Activated CD4-positive, alpha-beta T cell treated with anti-CD3 and anti-CD28 coated beads, Interleukin-2, amount 10 ng/mL, durations not matched to agents 7 days and 5 days (primary cell): ENCODE measurements around the gene OPCML. TPM values are rescaled to one million over a fixed set of nuclear protein-coding genes. Genes with fewer than 3 reads are reported as not detected.

Experiments used
- CTCF ChIA-PET: fragments of 350-600 bp; sonication (Branson Sonifier 250); formaldehyde crosslinking; loops from one replicate; lab custom pipeline; 2021; ENCODE audit warnings: antibody characterized with exemption; lab: Charles Lee
- POLR2A ChIA-PET: fragments of 350-600 bp; sonication (Branson Sonifier 250); formaldehyde crosslinking; loops from one replicate; lab custom pipeline; 2021; ENCODE audit warnings: antibody characterized with exemption; lab: Charles Lee
- DNase-seq: peaks from one replicate; pipeline ENCODE4 v3.0.0-alpha.2; 2020
- H3K27ac Mint-ChIP-seq: one replicate; pipeline ENCODE4 v1.8.0; 2021; ENCODE audit warnings: mild to moderate bottlenecking, moderate library complexity, mixed read lengths
- H3K27me3 Mint-ChIP-seq: one replicate; pipeline ENCODE4 v1.8.0; 2021; ENCODE audit warnings: mixed read lengths
- H3K36me3 Mint-ChIP-seq: one replicate; pipeline ENCODE4 v1.8.0; 2021; ENCODE audit warnings: low read depth, mixed read lengths
- H3K4me1 Mint-ChIP-seq: one replicate; pipeline ENCODE4 v1.8.0; 2021; ENCODE audit warnings: mixed read lengths
- H3K4me3 Mint-ChIP-seq: one replicate; pipeline ENCODE4 v1.8.0; 2021; ENCODE audit warnings: mild to moderate bottlenecking, moderate library complexity, mixed read lengths
- H3K9me3 Mint-ChIP-seq: one replicate; pipeline ENCODE4 v1.8.0; 2021; ENCODE audit warnings: mixed read lengths
- total RNA-seq, 2 experiments: library from RNA; stranded (reverse); gene quantifications; one replicate each; pipeline ENCODE4 v1.2.3, GENCODE V29; 2021

The OPCML gene
- total RNA-seq, 2 experiments from 2014 or later = not detected

DNA sequence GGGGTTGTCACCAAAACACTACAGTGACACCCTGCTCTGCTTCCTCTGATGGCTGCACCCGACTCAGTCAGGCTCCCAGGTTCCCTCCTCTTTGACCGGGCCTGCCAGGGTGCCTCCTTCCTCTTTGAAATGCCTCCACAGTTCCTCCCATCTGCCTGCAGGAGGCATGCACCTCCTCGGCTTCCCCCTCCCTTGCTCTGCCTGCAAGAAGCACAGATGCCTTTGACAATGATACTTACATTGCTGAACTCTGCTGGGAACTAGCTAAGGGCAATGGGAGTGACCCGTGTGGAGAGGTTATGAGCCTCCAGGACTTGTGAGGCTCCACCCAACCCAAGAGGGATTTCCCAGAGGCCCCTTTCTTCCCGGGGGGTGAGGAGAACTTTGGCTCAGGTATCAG is 674.1 kb downstream of the OPCML start:
- H3K27ac Mint-ChIP-seq = no peak overlapping the region
- no peak overlapping the region for H3K4me3 Mint-ChIP-seq
- POLR2A ChIA-PET = no interaction called here
- no peak for DNase-seq
- H3K4me1 Mint-ChIP-seq = no peaks in the 10 kb centered on the region
- no peaks in the 10 kb centered on the region for H3K27me3 Mint-ChIP-seq
- CTCF ChIA-PET = no interaction called here
- no peaks in the 10 kb centered on the region for H3K36me3 Mint-ChIP-seq
- peaks cover 4% of the 10 kb centered on the region for H3K9me3 Mint-ChIP-seq

DNA sequence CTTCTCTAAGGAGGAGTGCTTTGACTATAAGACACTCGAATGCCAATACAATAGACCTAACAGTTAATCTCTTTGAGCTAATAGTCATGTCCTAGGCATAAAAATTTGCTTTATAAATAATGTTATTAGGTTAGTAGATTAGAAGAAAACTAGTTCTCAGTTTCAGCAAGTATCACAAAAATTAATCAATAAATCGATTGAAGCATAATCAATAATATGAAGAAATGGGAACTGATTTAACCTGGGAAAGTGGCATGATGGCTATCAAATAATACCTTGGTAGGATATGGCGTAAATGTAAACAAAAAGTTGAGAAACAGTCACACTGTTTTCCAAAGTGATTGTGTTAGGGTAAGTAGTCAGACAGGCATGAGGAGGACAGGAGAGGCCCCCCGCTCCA is 676.3 kb downstream of the OPCML start:
- peaks cover 4% of the 10 kb centered on the region for H3K9me3 Mint-ChIP-seq
- H3K36me3 Mint-ChIP-seq = no peaks in the 10 kb centered on the region
- DNase-seq = no peak
- no peaks in the 10 kb centered on the region for H3K4me1 Mint-ChIP-seq
- CTCF ChIA-PET = interaction anchor here (1.1 kb wide), 1 partner anchor 13 kb away, joined by 3 read pairs; no protein-coding TSS in a partner anchor
- no peak overlapping the region for H3K27ac Mint-ChIP-seq
- H3K27me3 Mint-ChIP-seq = no peaks in the 10 kb centered on the region
- no peak overlapping the region for H3K4me3 Mint-ChIP-seq
- POLR2A ChIA-PET = no interaction called here

DNA sequence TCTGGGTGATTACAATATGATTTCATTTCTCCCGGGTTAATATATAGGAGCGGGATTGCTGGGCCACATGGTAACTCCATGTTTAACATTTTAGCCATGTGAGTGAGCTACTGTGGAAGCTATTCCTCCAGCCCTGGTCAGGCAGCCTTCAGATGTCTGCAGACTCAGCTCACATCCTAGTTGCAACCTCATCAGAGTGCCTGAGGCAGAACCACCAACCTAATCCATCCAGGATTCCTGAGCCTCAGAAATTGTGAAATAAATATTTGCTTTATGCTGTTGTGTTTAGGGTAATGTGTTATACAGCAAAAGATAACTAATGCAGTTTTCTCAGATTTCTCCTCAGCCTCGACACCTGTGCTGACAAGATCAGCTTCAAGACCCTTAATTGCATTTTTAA is 676.8 kb downstream of the OPCML start:
- POLR2A ChIA-PET = no interaction called here
- H3K9me3 Mint-ChIP-seq = peaks cover 4% of the 10 kb centered on the region

GRCh38 chr11:132853886-132854285 is 678.4 kb downstream of the OPCML start:
- H3K4me3 Mint-ChIP-seq = no peak overlapping the region
- H3K27me3 Mint-ChIP-seq = no peaks in the 10 kb centered on the region
- H3K36me3 Mint-ChIP-seq = no peaks in the 10 kb centered on the region
- no peak for DNase-seq
- POLR2A ChIA-PET = no interaction called here
- no peaks in the 10 kb centered on the region for H3K4me1 Mint-ChIP-seq
- no peak overlapping the region for H3K27ac Mint-ChIP-seq
- H3K9me3 Mint-ChIP-seq = peaks cover 5% of the 10 kb centered on the region
- CTCF ChIA-PET = no interaction called here

More for the DNA sequence above, 676.8 kb downstream of the OPCML start:
- CTCF ChIA-PET = interaction anchor here (1.1 kb wide), 1 partner anchor 13 kb away, joined by 3 read pairs; no protein-coding TSS in a partner anchor
- H3K27ac Mint-ChIP-seq = no peak overlapping the region
- H3K4me1 Mint-ChIP-seq = no peaks in the 10 kb centered on the region
- no peaks in the 10 kb centered on the region for H3K27me3 Mint-ChIP-seq
- H3K36me3 Mint-ChIP-seq = no peaks in the 10 kb centered on the region
- DNase-seq = no peak
- H3K4me3 Mint-ChIP-seq = no peak overlapping the region

- Mint-ChIP-seq H3K36me3 (no peaks in the 10 kb centered on the region), H3K9me3 (peaks cover 5% of the 10 kb centered on the region), H3K4me3 (no peak overlapping the region), H3K27ac (no peak overlapping the region), H3K27me3 (no peaks in the 10 kb centered on the region), H3K4me1 (no peaks in the 10 kb centered on the region)
- CTCF ChIA-PET = no interaction called here
- POLR2A ChIA-PET = no interaction called here
- no peak for DNase-seq
These were observed 679.9 kb downstream of the OPCML start for GRCh38 chr11:132852361-132852760.

GRCh38 chr11:132851247-132851646 is 681.1 kb downstream of the OPCML start:
- POLR2A ChIA-PET = no interaction called here

DNA sequence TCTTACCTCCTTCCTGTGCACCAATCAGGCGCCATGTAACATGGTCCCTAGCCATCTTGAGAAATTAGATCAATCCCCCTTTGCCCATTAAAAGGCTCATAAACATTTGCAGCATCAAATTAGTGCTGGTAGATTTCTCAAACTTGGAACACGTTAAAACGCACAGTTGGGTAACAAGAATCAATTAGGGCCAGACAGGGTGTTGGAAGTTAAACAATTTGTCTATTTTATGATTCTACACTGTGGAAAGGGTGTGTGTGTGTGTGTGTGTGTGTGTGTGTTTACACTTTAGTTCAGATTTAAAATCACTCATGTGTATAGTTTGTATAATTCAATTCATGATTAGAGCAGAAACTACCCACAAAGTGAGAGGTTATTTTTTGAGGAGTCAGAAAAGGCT is 682.0 kb downstream of the OPCML start:
- Mint-ChIP-seq H3K27me3 (no peaks in the 10 kb centered on the region), H3K4me3 (no peak overlapping the region), H3K4me1 (no peaks in the 10 kb centered on the region), H3K9me3 (peaks cover 5% of the 10 kb centered on the region), H3K36me3 (no peaks in the 10 kb centered on the region), H3K27ac (no peak overlapping the region)
- DNase-seq = no peak
- ChIA-PET CTCF (no interaction called here), POLR2A (no interaction called here)

More at GRCh38 chr11:132851247-132851646, 681.1 kb downstream of the OPCML start:
- Mint-ChIP-seq H3K27ac (no peak overlapping the region), H3K36me3 (no peaks in the 10 kb centered on the region), H3K27me3 (no peaks in the 10 kb centered on the region), H3K9me3 (peaks cover 5% of the 10 kb centered on the region), H3K4me1 (no peaks in the 10 kb centered on the region), H3K4me3 (no peak overlapping the region)
- CTCF ChIA-PET = no interaction called here
- DNase-seq = no peak

DNA sequence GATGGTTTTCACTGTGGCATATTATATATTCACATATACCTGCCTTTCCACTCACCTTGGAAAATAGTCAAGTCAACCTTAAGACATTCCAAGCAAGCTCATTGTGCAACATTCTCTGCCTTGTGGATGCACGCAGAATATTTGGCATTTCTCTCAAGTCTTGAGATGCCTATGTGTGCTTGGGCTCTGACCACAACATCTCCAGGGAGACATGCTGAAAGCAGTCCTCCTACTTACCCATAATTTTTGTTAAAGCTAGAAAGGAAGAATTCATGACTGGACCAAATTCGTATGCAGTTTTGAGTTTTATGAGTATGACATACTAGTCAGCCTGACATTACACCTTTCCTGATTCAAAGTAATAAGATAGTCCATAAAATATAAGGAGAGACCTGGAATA is 684.0 kb downstream of the OPCML start:
- ChIA-PET CTCF (no interaction called here), POLR2A (no interaction called here)
- Mint-ChIP-seq H3K27ac (no peak overlapping the region), H3K4me1 (no peaks in the 10 kb centered on the region), H3K9me3 (peaks cover 2% of the 10 kb centered on the region), H3K4me3 (no peak overlapping the region), H3K27me3 (no peaks in the 10 kb centered on the region), H3K36me3 (no peaks in the 10 kb centered on the region)
- no peak for DNase-seq

DNA sequence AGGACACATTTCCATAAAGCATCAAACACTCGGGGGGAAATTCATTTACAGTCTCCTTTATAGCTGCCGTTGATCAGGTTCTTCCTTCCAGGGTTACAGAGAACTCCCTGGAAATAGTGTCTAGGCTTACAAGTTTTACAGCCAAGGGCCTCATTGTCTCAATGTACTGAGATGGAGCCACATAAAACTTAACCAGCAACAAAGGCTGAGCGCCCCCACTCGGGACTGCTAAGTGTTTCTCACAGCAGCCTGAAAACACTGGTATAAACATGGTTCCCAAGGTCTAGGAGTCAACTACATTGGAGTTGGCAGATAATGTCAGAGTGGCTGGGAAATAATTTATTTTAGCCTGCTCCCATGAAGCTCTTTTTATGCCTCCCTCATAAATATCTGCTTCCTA is 686.2 kb downstream of the OPCML start:
- no peaks in the 10 kb centered on the region for H3K27me3 Mint-ChIP-seq

DNA sequence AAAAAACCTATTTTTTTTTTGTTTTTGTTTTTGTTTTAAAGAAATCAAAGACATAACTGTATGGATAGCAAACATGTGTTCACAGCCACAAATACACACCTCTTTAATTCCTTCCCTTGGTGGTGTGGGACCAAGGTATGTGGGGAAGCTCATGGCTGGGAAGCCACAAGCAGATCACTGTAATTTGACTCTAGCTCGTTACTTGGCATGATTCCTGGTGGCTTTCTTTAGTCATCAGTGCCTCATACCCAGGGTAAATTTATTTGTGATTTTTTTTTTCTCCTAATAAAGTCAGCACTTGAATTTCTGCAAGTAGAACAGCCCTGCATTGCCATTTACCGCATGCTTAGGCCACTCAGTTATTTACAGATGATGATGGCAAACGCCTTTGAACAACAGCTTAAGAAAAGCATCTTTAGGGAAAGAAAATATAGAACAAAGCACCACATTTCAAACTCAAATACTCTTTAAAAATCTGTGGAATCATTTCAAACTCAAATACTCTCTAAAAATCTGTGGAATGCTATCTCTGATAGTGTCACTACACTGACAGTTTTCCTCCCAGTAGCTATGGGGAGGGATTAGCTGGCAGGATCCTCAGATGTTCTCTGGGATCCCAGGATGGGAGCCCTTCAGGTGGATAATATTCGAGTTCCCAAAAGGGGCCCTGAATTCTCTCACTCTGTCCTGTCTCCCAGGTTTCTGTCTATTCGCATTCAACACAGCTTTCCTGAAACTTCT is 687.2 kb downstream of the OPCML start:
- no peak overlapping the region for H3K4me3 Mint-ChIP-seq
- ChIA-PET POLR2A (no interaction called here), CTCF (interaction anchor here (0.6 kb wide), 1 partner anchor 41 kb away, joined by 4 read pairs; no protein-coding TSS in a partner anchor)
- no peaks in the 10 kb centered on the region for H3K27me3 Mint-ChIP-seq
- no peaks in the 10 kb centered on the region for H3K36me3 Mint-ChIP-seq
- no peak for DNase-seq
- H3K4me1 Mint-ChIP-seq = no peaks in the 10 kb centered on the region
- H3K9me3 Mint-ChIP-seq = peaks cover 2% of the 10 kb centered on the region
- no peak overlapping the region for H3K27ac Mint-ChIP-seq

More for the DNA sequence above, 686.2 kb downstream of the OPCML start:
- no peak for DNase-seq
- Mint-ChIP-seq H3K36me3 (no peaks in the 10 kb centered on the region), H3K9me3 (peaks cover 2% of the 10 kb centered on the region), H3K27ac (no peak overlapping the region), H3K4me1 (no peaks in the 10 kb centered on the region), H3K4me3 (no peak overlapping the region)
- ChIA-PET CTCF (no interaction called here), POLR2A (no interaction called here)

- POLR2A ChIA-PET = no interaction called here
- no peaks in the 10 kb centered on the region for H3K9me3 Mint-ChIP-seq
- H3K36me3 Mint-ChIP-seq = no peaks in the 10 kb centered on the region
- H3K27ac Mint-ChIP-seq = peak overlapping the region; percentile 50
- CTCF ChIA-PET = no interaction called here
- no peaks in the 10 kb centered on the region for H3K4me1 Mint-ChIP-seq
- H3K4me3 Mint-ChIP-seq = no peak overlapping the region
- no peaks in the 10 kb centered on the region for H3K27me3 Mint-ChIP-seq
- DNase-seq = no peak
These were observed 691.6 kb downstream of the OPCML start for GRCh38 chr11:132840660-132841059.

DNA sequence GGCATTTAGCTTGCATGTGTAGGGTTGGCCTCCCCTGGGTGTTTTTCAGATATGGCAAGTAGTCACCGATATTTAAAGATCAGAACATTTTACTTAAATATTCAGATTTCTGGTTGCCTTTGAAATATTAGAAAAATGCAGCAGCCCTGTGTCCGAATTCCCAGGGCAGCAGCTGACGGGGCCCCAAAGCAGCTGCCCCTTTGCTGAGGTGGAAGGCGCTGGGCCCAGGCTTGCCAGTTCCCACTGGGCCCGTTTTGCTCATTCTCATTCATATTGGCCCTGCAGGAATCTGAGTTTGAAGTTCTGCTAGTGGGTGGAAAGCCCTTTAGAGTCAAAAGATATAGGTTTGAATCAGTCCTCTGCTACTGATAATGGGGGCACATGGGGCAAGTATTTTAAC is 692.1 kb downstream of the OPCML start:
- Mint-ChIP-seq H3K9me3 (no peaks in the 10 kb centered on the region), H3K4me1 (no peaks in the 10 kb centered on the region), H3K4me3 (no peak overlapping the region), H3K27me3 (no peaks in the 10 kb centered on the region), H3K27ac (no peak overlapping the region), H3K36me3 (no peaks in the 10 kb centered on the region)
- ChIA-PET POLR2A (no interaction called here), CTCF (no interaction called here)
- DNase-seq = no peak

GRCh38 chr11:132839236-132839945 is 692.9 kb downstream of the OPCML start:
- Mint-ChIP-seq H3K36me3 (no peaks in the 10 kb centered on the region), H3K9me3 (no peaks in the 10 kb centered on the region), H3K27ac (no peak overlapping the region), H3K4me1 (no peaks in the 10 kb centered on the region), H3K27me3 (no peaks in the 10 kb centered on the region), H3K4me3 (no peak overlapping the region)
- no peak for DNase-seq
- ChIA-PET CTCF (no interaction called here), POLR2A (no interaction called here)
